ENCODE measurements around the gene CDKN1C.

The CDKN1C gene

DNA sequence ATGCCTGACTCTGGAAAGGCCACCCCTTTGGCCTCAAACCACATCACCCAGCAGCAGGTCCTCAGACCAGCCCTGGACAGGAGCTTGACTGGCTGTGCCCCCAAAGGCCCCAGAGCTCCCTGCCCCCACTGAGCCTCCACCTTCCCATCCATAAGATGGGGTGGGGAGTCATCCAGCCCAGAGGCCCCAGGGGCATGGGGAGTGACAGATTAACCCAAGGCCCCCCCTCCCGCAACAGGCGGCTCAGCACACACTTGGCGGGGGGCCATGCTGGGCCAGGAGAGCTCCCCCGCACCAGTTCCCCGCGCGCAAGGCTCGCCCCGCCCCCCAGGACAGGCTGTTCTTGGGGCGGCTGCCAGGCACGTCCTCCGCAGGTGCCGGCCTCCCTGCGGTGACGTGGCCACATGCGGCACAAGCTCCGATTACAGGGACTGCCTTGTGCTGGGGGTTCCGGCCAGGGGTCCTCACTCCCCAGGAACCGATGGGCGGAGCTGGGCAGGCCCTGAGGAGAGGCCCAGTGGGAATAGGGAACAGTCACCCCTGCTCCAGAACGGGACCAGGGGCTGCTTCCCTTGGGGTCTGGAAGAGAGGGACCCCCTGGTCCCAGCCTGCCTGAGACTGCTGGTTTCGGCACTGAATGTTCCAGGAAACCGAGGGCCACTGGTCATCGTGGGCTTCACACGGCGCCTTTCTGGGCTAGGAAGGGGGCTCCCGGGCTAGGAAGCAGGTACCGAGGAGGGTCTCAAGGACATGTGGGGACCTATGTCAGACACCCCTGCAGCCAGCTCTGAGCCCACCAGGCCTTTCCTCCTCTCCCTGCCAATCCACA lies 5.1 kb upstream of the CDKN1C start:
- DNase-seq (ENCODE audit: low spot score): no peak

DNA sequence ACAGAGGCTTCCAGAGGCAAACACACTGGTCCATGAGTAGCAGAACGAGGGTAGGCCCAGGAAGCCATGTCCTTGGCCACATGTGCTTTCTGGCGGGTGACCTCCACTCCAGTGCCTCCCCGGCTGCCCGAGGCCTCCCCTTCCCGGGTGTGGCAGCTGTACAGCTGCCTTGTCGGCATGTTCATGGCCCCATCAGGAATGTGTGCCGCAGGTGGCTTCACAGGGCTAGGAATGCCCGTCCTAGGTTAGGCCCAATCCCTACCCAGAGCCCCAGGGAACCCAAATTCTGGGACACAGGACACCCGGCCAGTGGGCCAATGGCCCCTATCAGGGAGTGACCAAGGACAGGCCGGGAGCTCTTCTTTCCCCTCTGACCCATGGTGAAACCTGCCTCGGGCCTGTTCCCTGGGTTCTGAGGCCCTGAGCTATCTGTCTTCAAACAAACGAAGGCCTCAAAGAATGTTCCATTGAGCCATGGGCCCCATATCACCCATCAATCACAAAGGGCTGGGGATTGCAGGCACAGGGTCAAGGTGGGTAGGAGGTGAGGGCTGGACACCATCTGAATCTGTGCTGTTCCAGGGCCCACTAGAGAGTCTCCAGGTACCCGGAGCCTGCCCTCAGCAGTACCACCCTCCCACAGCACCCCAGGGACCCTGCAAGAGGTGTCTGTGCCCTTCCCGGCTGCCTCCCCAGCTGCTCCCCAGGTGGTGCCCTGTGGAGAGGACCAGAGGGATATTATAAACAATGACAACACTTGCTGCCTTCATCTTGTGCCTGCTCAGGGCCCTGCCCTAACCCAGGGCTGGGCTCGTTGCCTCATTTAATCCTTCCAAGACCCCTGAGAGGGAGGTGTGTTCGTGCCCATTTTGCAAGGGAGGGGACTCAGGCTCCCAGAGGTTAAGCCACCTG lies 4.0 kb upstream of the CDKN1C start:
- no peak for DNase-seq (ENCODE audit: low spot score)

DNA sequence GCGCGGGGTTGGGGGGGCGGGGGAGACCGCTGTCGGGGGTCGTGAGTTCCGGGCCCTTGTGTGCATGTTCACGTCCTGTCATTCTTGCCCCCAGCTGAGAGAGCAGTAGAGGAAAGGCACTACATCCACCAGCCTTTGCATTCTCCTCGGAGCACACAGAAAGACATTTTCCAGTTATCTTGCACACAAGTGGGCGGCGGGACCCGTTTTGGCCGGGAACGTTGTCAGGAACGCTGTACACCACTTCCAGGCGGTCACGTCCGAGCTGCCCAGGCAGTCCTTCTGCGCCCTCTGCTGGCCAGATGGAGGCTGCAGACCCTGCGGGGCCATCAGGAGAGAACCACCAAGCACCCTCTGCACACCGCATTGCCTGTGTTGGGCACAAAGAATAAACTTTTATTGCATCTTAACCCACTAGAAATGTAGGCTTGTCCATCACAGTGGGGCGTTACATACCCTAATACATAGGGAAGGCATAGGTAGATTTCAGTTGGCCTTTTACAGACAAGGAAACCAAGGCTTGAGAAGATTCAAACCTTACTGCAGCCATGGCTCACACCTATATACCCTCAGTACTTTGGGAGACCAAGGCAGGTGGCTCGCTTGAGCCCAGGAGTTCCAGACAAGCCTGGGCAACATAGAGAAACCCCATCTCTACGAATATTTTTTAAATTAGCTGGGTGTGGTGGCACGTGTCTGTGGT lies 2.8 kb upstream of the CDKN1C start:
- peak; percentile 84 for DNase-seq (ENCODE audit: low spot score)

DNA sequence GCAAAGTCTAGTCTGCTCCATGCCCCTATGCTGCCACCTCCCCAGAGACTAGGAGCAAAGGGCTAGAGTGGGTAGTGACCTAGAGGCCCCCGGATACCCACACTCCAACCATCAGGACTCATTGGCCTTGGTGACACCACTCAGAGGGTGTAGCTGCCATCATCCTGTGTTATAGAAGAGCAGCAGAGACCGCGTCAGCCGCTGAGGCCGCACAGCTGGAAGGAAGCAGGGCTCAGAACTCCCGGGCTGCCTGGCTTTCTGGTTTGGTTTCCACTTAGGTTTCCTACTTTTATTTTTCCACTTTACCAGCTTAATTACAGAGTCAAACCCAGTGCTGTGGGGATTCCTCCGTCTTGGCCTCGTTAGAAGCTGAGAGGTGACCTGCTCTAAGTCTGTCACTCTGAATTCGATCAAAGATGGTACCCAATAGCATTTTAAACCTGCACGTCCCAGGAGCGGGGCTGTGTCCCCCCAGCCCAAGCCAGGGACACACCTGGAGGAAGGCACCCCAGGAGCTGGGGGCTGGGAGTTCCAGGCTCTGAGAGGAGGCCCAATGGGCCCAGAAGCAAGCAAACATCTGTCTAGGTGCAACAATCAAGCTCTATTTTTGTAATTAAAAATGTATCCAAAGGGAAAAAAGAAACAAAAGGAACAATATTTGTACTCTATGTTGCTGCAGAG lies 2.1 kb upstream of the CDKN1C start:
- no peak for DNase-seq (ENCODE audit: low spot score)

DNA sequence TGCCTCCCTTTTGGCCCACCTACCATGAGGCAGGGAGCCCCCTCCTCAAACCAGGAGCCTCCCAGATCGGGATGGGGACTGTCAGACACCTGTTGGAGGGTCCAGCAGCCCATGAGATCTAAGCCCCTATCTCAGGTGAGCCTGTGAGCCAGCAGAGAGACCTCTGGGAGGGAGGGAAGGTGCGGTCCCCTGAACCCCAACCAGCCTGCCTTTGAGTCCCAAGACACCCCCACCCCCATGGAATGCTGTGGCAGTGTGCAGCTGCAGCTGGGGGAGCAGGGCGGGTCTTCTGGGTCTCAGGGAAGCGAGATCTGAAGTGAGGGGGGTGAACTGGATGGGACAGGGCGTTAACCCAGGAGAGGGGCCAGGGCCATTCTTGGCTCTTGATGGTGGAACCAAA lies 1.4 kb upstream of the CDKN1C start:
- DNase-seq (ENCODE audit: low spot score): no peak

DNA sequence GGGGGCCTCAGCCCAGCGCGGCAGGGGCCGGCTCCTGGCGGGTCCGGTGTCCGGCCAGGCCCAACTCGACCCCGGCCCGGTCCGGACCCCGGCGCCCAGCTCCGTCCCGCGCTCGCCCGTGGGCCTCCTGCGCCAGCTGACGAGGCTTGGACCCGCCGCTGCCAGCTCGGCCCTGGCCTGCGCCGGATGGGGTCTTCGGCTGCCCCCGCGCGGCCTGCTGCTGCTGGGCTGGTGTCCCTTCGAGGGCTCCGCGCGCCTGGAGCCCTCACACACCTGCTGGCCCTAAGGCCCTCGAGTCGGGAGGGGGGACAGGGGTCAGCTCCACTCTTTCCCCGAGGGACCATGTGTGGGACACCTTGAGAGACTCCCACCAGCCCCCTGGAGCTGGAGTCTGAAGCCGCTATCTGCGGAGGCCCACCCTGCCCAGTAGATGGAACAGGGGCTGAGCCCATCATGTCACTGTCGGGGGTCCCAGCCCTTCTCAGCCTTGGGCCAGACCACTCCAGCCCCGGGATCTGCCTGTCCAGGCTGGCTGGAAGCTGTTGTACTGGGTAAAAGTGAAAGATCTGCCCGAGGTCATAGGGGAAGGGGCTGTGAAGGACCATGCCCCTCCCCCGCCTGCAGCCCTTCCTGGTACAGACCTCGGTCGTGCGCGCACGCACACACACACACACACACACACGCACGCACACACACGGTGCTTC lies 768 bp upstream of the CDKN1C start:
- DNase-seq (ENCODE audit: low spot score): no peak

DNA sequence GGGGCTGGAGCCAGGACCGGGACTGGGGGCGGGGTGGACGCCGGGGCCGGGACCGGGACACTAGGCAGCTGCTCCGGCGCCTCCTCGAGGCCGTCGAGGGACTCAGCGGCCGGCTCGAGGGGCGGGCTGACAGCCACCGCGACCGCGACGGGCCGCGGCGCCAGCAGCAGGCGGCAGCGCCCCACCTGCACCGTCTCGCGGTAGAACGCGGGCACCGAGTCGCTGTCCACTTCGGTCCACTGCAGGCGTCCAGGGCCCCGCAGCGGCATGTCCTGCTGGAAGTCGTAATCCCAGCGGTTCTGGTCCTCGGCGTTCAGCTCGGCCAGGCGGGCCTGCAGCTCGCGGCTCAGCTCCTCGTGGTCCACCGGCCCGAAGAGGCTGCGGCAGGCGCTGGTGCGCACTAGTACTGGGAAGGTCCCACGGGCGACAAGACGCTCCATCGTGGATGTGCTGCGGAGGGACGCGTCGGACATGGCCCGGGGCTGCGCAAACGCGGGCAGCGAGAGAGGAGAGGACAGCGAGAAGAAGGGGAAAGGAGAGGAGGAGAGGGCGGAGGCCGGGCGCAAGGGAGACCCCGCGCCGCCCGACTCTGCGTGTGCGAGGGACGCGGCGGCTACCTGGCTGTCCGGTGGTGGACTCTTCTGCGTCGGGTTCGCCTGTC lies 428 bp downstream of the CDKN1C start:
- DNase-seq (ENCODE audit: low spot score): peak; percentile 63

DNA sequence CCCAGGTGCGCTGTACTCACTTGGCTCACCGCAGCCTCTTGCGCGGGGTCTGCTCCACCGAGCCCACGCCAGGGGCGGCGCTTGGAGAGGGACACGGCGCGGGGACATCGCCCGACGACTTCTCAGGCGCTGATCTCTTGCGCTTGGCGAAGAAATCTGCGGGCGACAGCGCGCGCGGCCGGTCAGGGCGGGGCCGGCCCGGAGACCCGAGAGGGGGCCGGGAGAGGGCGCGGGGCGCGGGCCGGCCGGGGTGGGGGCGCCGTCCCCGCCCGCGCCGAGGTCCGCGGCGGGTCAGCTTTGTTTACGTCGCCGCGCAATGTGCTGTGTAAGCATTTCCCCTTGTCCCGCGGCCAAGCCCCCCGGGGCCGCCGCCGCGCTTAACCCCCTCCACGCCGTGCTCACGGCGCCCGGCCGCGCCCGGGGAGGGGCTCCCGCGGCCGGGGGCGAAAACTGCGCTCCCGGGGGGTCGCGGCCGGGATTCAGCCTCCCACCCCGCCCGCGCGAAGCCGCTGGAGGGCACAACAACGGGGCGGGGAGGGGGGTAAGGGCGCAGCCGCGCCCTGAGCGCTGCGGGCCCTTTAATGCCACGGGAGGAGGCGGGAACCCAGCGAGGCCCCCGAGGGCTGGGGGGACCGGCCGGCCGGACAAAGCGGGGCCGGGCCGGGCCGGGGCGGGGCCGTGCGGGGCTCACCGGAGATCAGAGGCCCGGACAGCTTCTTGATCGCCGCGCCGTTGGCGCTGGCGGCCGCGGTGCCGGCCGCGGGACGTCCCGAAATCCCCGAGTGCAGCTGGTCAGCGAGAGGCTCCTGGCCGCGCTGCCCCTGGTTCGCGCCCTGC lies 1.4 kb downstream of the CDKN1C start:
- no peak for DNase-seq (ENCODE audit: low spot score)

DNA sequence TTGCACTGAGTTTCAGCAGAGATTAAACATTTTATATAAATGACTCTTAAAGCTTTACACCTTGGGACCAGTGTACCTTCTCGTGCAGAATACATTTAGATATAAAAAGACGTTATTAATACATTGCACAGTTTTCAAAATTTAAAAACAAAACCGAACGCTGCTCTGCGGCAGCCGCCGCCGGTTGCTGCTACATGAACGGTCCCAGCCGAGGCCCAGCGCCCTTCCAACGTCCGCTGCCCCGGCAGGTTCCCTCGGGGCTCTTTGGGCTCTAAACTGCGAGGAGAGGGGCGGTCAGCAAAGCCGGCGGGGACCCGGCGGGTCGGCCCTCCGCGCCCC lies 2.0 kb downstream of the CDKN1C start:
- DNase-seq (ENCODE audit: low spot score): no peak

DNA sequence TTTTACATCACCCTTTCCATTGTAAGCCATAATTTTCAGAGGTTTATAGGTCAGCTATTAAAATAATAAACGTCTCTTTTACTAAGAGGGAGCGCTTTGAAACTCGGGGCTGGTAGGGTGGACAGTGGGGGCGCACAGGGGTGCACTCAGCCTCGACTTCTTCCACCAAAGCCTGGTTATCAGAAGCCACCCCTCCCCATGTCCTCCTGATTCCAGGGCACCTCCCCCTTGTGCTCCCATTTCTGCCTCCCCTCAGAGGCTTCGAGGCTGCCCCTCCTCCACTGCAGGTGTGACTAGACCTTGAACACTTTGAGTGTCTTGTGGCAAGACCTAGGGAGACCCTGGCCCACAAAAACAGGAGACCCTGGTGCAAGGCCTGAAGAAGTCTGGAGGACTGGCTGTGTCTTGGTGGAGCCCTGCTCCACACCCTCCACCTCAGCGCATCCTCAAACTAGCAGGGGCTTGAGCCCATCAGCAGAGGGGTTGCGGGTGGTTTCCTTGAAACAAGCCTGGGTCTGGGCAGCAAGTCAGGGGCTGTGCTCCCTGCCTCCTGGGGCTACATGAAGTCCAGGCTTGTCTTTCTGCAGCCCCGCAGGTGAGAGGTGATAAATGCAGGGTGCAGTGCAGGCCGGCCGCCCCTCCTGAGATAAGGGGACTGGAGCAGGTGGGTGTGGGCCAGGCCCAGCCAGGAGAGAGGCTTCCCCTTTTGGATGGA lies 3.0 kb downstream of the CDKN1C start:
- no peak for DNase-seq (ENCODE audit: low spot score)

DNA sequence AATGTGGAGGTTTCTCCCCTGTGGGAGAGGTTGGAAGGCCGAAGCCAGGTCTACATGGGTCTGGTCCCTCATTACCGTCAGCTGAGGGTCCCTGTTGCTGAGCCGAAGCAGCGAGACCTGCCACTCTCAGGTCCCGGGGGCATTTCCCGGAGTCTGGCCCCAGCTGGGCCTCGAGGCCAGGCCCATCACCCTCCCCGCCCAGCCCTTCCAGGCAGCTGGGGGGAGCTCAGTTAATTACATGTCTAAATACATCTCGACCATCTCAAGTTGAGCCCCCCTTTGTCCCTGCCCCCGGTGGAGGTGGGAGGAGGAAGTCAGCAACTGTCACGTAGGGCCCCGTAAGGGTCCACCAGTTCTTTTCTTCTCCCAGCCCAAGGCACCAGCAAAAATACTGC lies 3.6 kb downstream of the CDKN1C start:
- DNase-seq (ENCODE audit: low spot score): no peak

DNA sequence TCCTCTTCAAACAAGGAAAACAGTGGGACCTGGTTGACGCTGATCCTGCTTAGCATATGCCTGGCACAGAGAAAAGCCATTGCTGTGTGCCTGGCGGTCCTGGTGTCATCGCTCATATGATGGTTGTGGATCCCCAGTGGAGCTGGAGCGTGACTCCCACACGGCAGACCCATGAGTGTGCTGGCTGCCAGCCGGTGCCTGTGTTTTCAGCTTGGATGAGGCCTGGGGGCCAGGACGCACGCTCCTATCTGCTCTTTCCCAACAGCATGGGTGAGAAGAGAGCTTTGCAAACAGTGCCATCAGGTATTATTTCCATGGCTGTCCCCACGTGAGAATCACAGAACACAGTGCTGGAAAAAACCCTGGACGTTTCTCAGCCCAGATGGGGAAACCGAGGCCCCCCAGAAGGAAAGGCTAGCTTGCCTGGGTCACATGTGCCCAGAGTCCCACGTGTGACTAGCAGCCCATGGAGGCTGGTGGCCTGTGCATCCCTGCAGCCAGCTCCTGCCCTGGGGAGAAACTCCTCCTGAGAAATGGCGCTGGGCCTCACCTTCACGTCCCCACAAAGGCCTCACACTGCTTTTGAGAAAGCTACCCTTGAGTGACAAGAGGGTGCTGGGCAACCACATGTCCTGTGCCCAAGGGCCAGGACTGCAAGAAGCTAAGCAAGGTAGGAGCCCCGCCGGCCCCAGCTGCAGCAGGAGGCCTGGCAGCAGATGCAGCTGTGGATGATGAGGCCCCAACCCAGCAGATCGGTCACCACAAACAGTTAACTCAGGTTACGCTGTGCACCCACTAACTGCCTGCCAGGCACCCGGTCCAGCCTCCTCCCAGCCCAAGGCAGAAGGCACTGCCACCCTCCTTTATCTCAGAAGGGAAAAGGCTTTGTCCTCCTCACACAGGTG lies 4.2 kb downstream of the CDKN1C start:
- DNase-seq (ENCODE audit: low spot score): no peak

DNA sequence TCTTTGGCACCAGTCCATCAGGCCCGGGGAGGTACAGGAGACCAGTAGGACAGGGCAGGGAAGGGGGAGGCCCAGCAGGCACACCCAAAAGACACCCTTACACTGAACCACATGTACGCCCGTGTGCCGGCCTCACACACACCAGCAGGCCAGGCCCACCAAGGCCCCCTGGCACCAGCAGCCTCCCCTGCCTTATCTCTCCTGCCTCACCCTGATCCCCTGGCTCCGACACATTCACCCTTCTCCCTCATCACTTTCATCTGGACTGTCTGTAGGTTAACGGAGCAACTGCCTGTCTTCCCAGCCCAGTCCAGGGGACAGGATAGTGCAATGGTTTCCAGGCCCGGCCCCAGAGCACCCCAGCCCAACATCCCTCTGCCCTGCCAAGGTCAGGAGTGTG lies 4.9 kb downstream of the CDKN1C start:
- no peak for DNase-seq (ENCODE audit: low spot score)

DNA sequence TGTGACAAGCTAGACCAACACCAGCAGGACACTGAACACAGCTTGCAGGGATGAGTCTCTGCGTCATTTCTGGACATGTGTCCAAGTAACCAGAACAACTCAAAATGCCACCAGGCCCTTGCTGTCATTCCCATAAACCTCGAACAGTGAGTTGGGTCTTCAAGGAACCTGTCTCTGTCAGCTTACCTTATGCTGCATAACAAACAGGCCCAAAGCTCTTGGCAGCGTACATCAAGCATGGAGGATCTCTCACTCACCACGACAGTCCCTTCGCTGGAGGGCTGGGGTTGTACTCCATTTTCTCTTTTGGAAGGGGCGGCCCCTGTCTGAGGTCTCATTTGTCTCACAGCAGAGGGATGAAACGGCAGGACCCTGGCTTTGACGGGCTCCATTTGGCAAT lies 6.8 kb downstream of the CDKN1C start:
- no peak for DNase-seq (ENCODE audit: low spot score)

DNA sequence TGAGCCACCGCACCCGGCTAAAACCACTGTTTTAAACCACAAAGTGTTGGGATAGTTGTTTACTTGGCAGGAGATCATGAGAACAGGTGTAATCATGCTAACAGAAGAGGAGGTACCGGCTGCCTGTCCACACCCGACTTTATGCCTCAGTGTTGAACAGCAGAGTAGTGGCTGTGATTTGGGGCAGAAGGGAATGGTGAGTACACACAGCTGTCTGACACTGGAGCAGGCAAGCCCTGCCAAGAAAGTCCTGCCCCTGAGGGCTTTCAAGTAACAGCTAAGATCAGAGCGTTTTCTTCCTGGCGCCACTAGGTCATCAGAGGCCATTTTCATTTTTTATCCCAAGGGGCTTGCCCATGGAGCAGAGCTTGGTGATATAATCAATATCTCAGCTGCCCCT lies 8.1 kb downstream of the CDKN1C start:
- no peak for DNase-seq (ENCODE audit: low spot score)

DNA sequence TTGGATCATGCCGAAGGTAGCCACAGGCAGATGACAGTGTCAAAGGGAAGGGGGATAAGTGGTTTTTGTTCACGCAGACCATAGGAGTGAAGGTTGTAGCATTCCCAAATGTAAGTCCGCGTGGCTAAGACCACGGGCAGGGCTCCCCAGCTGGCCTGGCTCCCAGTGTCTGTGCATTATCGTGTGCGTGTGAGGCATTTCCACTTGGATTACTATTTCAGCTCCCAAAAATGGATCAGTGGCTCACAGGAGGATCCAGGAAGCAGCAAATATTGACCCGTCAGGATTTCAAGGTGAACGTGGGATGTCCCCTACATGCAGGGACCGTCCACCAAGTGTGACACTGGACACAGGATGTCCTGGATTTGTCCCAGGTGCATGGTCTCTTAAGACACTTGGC lies 10.6 kb downstream of the CDKN1C start:
- no peak for DNase-seq (ENCODE audit: low spot score)

DNA sequence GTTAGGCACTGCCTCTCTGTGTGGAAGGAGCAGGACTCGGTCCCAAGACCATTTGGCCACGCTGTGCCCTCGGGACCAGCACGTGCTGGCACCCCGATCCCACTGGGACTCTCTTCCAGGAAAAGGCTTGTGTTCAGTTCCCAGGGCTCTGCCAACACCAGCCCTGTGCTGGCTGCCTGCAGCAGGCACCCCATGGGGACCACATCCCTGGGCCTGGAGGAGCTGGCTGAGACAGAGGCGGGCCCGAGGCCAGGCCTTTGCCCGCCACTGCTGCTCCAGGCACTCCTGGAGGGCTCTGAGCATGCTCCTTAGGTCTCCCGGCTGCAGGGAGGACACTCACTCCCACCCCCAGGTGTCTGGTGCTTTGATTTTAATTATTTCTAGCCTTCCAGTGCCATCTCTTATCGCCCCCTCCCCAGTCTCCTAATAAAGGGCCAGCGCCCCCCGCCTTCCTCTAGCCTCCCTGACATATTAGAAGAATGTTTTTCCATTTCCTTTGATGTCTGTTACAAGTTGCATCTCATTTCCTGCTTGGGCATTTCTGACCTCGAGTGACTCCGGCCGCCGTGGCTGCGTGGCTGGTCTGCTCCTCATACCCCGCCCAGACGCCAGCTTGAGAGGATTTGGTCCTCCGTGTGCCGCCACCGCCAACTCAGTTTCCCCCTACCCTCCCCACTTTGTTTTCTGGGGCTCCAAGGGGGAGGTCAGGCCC lies 14.4 kb downstream of the CDKN1C start:
- DNase-seq (ENCODE audit: low spot score): no peak

DNA sequence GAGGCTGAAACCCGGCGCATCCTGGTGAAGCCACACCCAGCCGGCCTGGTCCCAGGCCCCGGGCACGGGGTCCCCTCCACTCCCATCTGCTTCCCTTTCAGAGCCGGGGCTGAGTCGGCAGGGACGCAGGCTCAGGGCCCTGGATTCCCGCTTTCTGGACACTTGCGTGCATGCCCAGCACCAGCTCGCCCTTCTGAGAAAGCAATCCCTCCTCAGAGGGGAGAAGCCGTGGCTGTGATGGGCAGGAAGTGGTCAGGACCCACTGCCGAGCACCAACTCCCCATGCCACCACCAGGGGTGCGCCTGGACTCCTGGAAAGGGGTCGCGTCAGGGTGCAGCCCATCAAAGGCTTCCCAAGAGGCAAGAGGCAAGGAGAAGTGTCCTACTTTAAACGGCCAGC lies 15.1 kb downstream of the CDKN1C start:
- no peak for DNase-seq (ENCODE audit: low spot score)

Measured in RKO (cell line).